NB4 (cell line): ENCODE results near the gene ORC4.

Experiments used
- DNase-seq: peaks from one replicate; pipeline ENCODE4 v3.0.0; 2010; ENCODE audit warnings: low read depth
- H3K4me3 ChIP-seq: one replicate; pipeline ENCODE4 v1.5.1; 2011; ENCODE audit warnings: mild to moderate bottlenecking, low read depth, low read length, moderate library complexity
- CTCF ChIP-seq: IDR thresholded peaks from one replicate; pipeline ENCODE4 v1.5.1; 2012; ENCODE audit warnings: low read depth, low read length
- MYC ChIP-seq: IDR thresholded peaks from 2 replicates; pipeline ENCODE4 v1.6.1; 2011; ENCODE audit warnings: low read depth, low read length
- POLR2A ChIP-seq: IDR thresholded peaks from 2 replicates; pipeline ENCODE4 v1.6.1; 2011; ENCODE audit warnings: mild to moderate bottlenecking; ENCODE audit not compliant: insufficient read length; ENCODE audit errors: extremely low read depth
- TF ChIP-seq, protein P1 (sequence below): IDR thresholded peaks from 2 replicates; pipeline ENCODE4 v1.6.1; 2011; ENCODE audit warnings: low read depth, low read length

The ORC4 gene

DNA sequence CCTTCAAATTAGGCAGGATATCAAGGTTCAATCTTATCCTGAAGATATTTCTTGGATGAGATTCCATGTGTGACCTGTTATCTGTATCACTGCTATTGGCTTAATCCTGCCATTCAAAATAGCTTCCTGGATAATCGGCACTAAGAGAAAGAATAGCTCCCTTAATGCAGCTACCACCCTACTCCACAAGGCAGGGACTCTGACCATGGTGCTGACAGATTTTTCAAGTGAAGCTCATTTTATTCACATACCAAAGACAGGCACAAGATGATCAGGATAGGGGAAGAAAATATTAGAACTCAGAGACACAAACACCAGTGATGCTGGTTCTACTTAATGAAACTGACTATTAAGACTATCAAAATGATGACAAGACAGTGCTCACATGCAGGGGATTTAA lies 74.9 kb downstream of the ORC4 start:
- TF ChIP-seq CTCF (no peak), MYC (no peak), POLR2A (no peak)
- TF ChIP-seq, protein P1, sequence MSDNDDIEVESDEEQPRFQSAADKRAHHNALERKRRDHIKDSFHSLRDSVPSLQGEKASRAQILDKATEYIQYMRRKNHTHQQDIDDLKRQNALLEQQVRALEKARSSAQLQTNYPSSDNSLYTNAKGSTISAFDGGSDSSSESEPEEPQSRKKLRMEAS, result no peak
- H3K4me3 ChIP-seq, result no peak overlapping the region
- peak; percentile 7 for DNase-seq

DNA sequence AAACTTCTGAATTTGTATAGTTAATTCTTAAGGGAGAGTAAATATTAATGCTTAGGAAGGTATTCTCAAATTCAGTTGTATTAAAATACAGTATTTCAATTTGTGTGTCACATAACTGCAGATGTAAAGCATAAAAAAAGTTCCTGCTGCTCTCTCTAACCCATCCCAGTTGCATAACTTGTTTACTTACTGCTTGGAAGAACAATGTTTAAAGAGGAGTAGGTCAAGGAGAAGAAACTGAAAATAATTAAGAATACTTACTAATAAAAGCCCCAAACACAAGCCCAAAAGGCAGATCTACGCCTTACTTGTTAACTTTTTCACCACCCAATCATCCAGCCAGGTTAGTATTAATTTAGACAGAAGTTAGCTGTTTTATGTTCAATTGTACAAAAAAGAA lies 81.2 kb downstream of the ORC4 start:
- no peak for TF ChIP-seq MYC
- TF ChIP-seq CTCF, result no peak
- TF ChIP-seq, protein P1, result no peak
- no peak for TF ChIP-seq POLR2A

DNA sequence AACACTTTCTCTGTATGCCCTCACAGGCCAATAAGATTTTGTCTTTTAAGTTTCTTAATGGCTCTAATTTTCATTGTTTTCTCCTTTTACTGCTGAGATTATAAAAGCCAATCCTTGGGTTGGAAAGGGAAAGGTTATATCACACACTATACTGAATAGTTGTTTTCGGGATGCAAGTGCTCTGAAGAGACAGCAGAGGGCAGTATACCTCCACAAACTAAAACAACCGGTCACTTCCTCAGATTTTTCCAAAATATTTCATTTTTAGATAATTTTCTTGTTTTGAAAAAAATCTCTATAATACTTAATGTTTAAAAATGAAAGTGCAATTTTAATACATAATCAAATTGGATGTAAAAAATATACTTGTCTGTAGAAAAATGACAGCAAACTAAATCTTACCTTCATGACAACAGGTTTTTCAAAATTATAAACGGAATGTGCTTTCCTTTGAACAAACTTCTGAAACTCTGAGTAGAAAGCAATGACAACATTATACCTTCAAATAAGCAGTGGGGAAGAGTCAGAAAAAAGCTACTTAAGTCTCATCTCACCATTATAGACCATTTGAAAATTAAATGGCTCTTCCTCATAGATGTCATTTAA lies 82.7 kb downstream of the ORC4 start:
- H3K4me3 ChIP-seq, result no peak overlapping the region
- TF ChIP-seq POLR2A (no peak), CTCF (peak; percentile 86)
- peak; percentile 44 for DNase-seq

More for the DNA sequence above, 81.2 kb downstream of the ORC4 start:
- H3K4me3 ChIP-seq, result no peak overlapping the region
- no peak for DNase-seq

DNA sequence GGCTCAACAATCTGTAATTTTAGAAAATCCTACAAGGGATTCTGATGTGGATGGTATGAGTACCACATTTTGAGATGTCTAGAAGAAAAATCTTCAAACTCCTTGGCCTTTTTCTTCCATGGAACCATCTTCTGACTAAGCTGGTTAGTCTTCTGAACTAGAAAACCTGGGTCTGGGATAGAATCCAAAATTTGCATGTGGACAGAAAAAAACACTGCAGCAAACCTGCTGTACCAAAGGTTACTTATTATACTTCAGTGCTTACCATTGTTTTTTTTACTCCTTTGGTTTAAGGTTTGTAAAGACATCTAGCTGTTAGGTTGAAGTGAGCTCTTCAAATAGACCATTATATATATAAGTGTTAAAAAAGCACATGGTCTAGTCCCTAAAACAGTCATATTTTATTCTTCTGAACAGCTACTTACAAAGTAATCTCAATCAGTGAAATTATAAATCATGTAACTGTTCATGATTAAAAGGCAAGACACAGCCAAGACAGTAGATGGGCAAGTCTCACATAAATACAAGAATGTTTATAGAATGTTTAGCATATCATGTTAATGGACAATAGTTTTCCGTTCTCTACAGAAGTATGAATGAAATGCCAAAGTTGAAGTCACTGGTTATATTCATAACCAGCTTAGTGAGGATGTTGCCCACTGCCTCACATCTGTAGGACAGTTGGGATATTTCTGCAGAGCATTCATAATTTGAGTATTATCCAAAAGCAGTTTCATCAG lies 85.5 kb downstream of the ORC4 start:
- no peak overlapping the region for H3K4me3 ChIP-seq
- DNase-seq, result no peak
- TF ChIP-seq CTCF (no peak), MYC (no peak)
- TF ChIP-seq, protein P1, result no peak

GRCh38 chr2:147933931-147934330 lies 86.6 kb downstream of the ORC4 start:
- no peak overlapping the region for H3K4me3 ChIP-seq
- no peak for TF ChIP-seq CTCF
- TF ChIP-seq, protein P1, result no peak
- TF ChIP-seq POLR2A, result no peak
- no peak for TF ChIP-seq MYC
- no peak for DNase-seq
